ENCODE data around the gene FAM120A.

DNA sequence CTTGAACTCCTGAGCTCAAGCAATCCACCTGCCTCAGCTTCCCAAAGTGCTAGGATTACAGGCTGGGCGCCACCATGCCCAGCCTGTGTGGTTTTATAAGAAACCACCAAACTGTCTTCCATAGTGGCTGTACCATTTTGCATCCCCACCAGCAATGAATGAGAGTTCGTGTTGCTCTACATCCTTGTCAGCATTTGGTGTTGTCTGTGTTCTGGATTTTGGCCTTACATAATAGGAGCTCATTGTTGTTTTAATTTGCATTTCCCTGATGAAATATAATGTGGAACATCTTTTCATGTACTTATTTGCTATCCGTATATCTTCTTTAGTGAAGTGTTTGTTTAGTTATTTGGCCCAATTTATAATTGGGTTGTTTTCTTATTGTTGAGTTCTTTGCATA lies 154.7 kb downstream of the FAM120A start:
- TF ChIP-seq, protein P1, sequence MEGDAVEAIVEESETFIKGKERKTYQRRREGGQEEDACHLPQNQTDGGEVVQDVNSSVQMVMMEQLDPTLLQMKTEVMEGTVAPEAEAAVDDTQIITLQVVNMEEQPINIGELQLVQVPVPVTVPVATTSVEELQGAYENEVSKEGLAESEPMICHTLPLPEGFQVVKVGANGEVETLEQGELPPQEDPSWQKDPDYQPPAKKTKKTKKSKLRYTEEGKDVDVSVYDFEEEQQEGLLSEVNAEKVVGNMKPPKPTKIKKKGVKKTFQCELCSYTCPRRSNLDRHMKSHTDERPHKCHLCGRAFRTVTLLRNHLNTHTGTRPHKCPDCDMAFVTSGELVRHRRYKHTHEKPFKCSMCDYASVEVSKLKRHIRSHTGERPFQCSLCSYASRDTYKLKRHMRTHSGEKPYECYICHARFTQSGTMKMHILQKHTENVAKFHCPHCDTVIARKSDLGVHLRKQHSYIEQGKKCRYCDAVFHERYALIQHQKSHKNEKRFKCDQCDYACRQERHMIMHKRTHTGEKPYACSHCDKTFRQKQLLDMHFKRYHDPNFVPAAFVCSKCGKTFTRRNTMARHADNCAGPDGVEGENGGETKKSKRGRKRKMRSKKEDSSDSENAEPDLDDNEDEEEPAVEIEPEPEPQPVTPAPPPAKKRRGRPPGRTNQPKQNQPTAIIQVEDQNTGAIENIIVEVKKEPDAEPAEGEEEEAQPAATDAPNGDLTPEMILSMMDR (conservative IDR thresholded peaks at IDR 0.05; ENCODE audit: low read depth, low read length), result no peak
- TF ChIP-seq EZH2 (IDR thresholded peaks at IDR 0.05; ENCODE audit: low read length, unreplicated experiment) (no peak), EZH2phosphoT487 (IDR thresholded peaks at IDR 0.05; ENCODE audit: borderline replicate concordance, low read length) (no peak)

Data from PC-3 (cell line).